Retinal pigment epithelial cell (primary cell): Measurements from ENCODE around the gene GLYR1.

Experiments
- DNase-seq: peaks from one replicate; pipeline ENCODE4 v3.0.0-alpha.2; 2010; ENCODE audit warnings: low read depth
- H3K4me3 ChIP-seq: 2 replicates; pipeline ENCODE4 v1.5.1; 2011; ENCODE audit warnings: mild to moderate bottlenecking, low read length, control low read depth, moderate library complexity
- CTCF ChIP-seq: conservative IDR thresholded peaks from 2 replicates; pipeline ENCODE4 v1.5.1; 2011; ENCODE audit warnings: low read depth, low read length, control low read depth, inconsistent platforms

GLYR1 gene

GRCh38 chr16:4860727-4861342 is 13.7 kb upstream of the GLYR1 start:
- no peak for TF ChIP-seq CTCF
- no peak overlapping the region for H3K4me3 ChIP-seq
- no peak for DNase-seq

- TF ChIP-seq CTCF, result no peak
- DNase-seq, result no peak
- H3K4me3 ChIP-seq, result no peak overlapping the region
Observed at GRCh38 chr16:4859900-4860255, 12.8 kb upstream of the GLYR1 start.

- H3K4me3 ChIP-seq, result no peak overlapping the region
- DNase-seq, result no peak
- no peak for TF ChIP-seq CTCF
Observed at GRCh38 chr16:4859190-4859899, 12.3 kb upstream of the GLYR1 start.

- no peak for TF ChIP-seq CTCF
- no peak for DNase-seq
- no peak overlapping the region for H3K4me3 ChIP-seq
Observed at GRCh38 chr16:4855804-4856203, 8.7 kb upstream of the GLYR1 start.

- no peak for DNase-seq
- no peak overlapping the region for H3K4me3 ChIP-seq
- TF ChIP-seq CTCF, result no peak
Observed at GRCh38 chr16:4855371-4855770, 8.3 kb upstream of the GLYR1 start.

GRCh38 chr16:4852221-4852872 is 5.3 kb upstream of the GLYR1 start:
- DNase-seq, result no peak
- H3K4me3 ChIP-seq, result no peak overlapping the region
- TF ChIP-seq CTCF, result no peak

- peak overlapping the region; percentile 41 for H3K4me3 ChIP-seq
- TF ChIP-seq CTCF, result no peak
- no peak for DNase-seq
Observed at GRCh38 chr16:4850211-4850610, 3.1 kb upstream of the GLYR1 start.
